Panc1 (cell line): ENCODE results near the gene CACNA1E. TPM values are rescaled to one million over a fixed set of nuclear protein-coding genes. Genes with fewer than 3 reads are reported as not detected.
A peak's percentile ranks its signal among the peaks of the same experiment; 100 is the strongest.

Experiments
- ATAC-seq: fragments of 200-7000 bp; cut with Tn5 transposase; 2 replicates; pipeline ENCODE4 v1.9.1; 2020; ENCODE audit warnings: mild to moderate bottlenecking, moderate library complexity
- BruUV-seq: library from RNA; stranded (reverse); fragments of 400-500 nt; replicated peaks from 2 replicates; lab custom pipeline; 2021; lab: Mats Ljungman, UMichigan
- CTCF ChIA-PET: fragments of 300-600 bp; sonication (Branson Sonifier 250); formaldehyde crosslinking; loops from one replicate; lab custom pipeline; 2022; ENCODE audit warnings: antibody characterized with exemption; lab: Charles Lee
- POLR2A ChIA-PET: fragments of 300-600 bp; sonication (Branson Sonifier 250); formaldehyde crosslinking; loops from one replicate; lab custom pipeline; 2022; ENCODE audit warnings: antibody characterized with exemption; lab: Charles Lee
- DNase-seq: peaks from one replicate; pipeline ENCODE4 v3.0.0-alpha.2; 2010; ENCODE audit warnings: low read depth, low spot score
- H3K27ac ChIP-seq: 2 replicates; pipeline ENCODE4 v1.5.1; 2011; ENCODE audit warnings: mild to moderate bottlenecking, low read length, inconsistent platforms
- H3K27me3 ChIP-seq: fragments of 200-500 bp; sonication (Bioruptor generic); 2 replicates; pipeline ENCODE4 v1.6.0; 2014; ENCODE audit warnings: low read length, inconsistent platforms; ENCODE audit not compliant: control insufficient read depth, insufficient read depth
- H3K36me3 ChIP-seq: fragments of 200-500 bp; sonication (Bioruptor generic); 2 replicates; pipeline ENCODE4 v1.5.1; 2014; ENCODE audit warnings: inconsistent platforms, mild to moderate bottlenecking, low read length, moderate library complexity; ENCODE audit not compliant: control insufficient read depth, insufficient read depth
- H3K4me1 ChIP-seq: 2 replicates; pipeline ENCODE4 v1.5.1; 2011; ENCODE audit warnings: inconsistent platforms, mild to moderate bottlenecking, low read length, moderate library complexity; ENCODE audit not compliant: control insufficient read depth, insufficient read depth
- H3K4me3 ChIP-seq, 2 experiments: 2 replicates each; pipeline ENCODE4 v1.5.1; 2011 to 2012; ENCODE audit warnings: low read depth in 2 of 2, low read length in 2 of 2, mild to moderate bottlenecking in 2 of 2, inconsistent platforms in 1 of 2, moderate library complexity in 1 of 2
- H3K9me3 ChIP-seq: fragments of 200-500 bp; sonication (Bioruptor generic); 2 replicates; pipeline ENCODE4 v1.5.1; 2014; ENCODE audit warnings: low read depth, mild to moderate bottlenecking, inconsistent platforms, low read length, moderate library complexity; ENCODE audit not compliant: control insufficient read depth, insufficient read depth
- POLR2AphosphoS5 ChIP-seq: IDR thresholded peaks from 2 replicates; pipeline ENCODE4 v1.6.1; 2012; ENCODE audit warnings: mild to moderate bottlenecking, low read depth, low read length, moderate library complexity
- SIN3A ChIP-seq: IDR thresholded peaks from 2 replicates; pipeline ENCODE4 v1.6.1; 2012; ENCODE audit warnings: low read depth, mild to moderate bottlenecking, low read length, moderate library complexity, borderline replicate concordance; ENCODE audit not compliant: insufficient read depth
- TCF7L2 ChIP-seq: IDR thresholded peaks from 2 replicates; pipeline ENCODE4 v1.6.1; 2011; ENCODE audit warnings: mild to moderate bottlenecking, low read depth, low read length, inconsistent platforms
- in situ Hi-C: cut with HindIII; loops from 2 replicates; pipeline ENCODE4 v1.10.0; 2016; ENCODE audit warnings: low sequenced_read_pairs, low pct_unique_long_range_greater_than_20kb
- intact Hi-C: fragments of 100-400 bp; cut with micrococcal nuclease; formaldehyde crosslinking; loops from one replicate; pipeline ENCODE4 v1.10.0; 2022; ENCODE audit not compliant: unreplicated experiment
- total RNA-seq: library from RNA; stranded (reverse); gene quantifications from one replicate; pipeline ENCODE4 v1.2.1, GENCODE V29; 2021; ENCODE audit not compliant: unreplicated experiment
- TF ChIP-seq, protein P1 (sequence below): fragments of 450-650 bp; IDR thresholded peaks from 2 replicates; pipeline ENCODE4 v1.5.1; 2017; ENCODE audit warnings: mild to moderate bottlenecking
- TF ChIP-seq, protein P2 (sequence below), 2 experiments: IDR thresholded peaks; 2 replicates each; pipeline ENCODE4 v1.6.1; 2011 to 2012; ENCODE audit warnings: low read depth in 2 of 2, control low read depth in 1 of 2, low read length in 1 of 2, mild to moderate bottlenecking in 1 of 2, moderate library complexity in 1 of 2; ENCODE audit not compliant: insufficient read depth in 1 of 2

Gene CACNA1E
- total RNA-seq, 1 experiment from 2014 or later, result not detected

DNA sequence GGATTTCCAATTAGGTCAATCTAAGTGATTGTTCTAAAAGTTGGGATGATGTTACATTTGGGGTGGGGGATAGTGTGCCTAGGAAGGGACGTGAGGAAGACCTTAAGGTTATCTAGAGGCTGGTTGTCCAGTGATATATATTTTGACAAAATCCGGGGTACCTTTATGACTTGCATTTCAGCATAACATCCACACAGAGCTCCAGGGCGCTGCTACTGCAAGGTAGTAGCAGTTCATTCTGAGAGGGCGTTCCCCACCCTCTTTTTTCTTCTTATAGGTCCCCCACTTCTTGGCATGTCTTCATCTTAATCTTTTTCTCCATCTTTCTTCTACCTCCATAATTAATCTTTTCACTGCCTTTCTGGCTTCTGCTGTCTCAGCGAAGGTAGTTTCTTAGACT, 161.9 kb downstream of the CACNA1E start:
- in situ Hi-C loops (no loop called here), intact Hi-C loops (no loop called here)
- ATAC-seq, result no peak
- no TSS peak for BruUV-seq
- CTCF ChIA-PET, result no interaction called here
- no peak for DNase-seq
- POLR2A ChIA-PET, result no interaction called here
- TF ChIP-seq, protein P1, sequence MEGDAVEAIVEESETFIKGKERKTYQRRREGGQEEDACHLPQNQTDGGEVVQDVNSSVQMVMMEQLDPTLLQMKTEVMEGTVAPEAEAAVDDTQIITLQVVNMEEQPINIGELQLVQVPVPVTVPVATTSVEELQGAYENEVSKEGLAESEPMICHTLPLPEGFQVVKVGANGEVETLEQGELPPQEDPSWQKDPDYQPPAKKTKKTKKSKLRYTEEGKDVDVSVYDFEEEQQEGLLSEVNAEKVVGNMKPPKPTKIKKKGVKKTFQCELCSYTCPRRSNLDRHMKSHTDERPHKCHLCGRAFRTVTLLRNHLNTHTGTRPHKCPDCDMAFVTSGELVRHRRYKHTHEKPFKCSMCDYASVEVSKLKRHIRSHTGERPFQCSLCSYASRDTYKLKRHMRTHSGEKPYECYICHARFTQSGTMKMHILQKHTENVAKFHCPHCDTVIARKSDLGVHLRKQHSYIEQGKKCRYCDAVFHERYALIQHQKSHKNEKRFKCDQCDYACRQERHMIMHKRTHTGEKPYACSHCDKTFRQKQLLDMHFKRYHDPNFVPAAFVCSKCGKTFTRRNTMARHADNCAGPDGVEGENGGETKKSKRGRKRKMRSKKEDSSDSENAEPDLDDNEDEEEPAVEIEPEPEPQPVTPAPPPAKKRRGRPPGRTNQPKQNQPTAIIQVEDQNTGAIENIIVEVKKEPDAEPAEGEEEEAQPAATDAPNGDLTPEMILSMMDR, result 0 out of 2 replicates have a peak, but pooled peaks have one; percentile 12
- no peak for TF ChIP-seq TCF7L2
- Histone ChIP-seq H3K4me3 (no peak overlapping the region), H3K27ac (no peak overlapping the region), H3K27me3 (no peaks in the 10 kb centered on the region; the same call in 1 of the 2 replicates), H3K36me3 (no peaks in the 10 kb centered on the region), H3K9me3 (no peaks in the 10 kb centered on the region), H3K4me1 (no peaks in the 10 kb centered on the region)

DNA sequence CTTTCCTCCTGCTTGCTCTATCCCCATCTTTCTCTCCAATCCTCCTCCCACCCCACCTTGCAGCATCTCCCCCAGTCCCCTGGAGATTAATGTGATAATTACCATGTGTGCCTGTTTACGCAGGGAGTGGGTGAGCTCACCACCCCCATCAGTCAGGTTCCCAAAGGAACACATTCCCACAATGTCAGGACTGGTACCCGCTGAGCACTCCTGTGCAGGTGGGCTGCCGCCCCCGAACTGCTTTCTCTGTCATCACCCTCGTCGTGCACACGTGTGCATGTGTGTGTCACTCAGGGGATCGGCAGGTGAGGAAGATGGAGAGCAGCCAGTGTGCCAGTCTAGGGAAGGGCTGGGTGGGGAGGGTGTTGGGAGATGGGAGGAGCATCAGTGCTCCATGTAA, 163.4 kb downstream of the CACNA1E start:
- DNase-seq (no peak), ATAC-seq (no peak)
- TF ChIP-seq, protein P2, sequence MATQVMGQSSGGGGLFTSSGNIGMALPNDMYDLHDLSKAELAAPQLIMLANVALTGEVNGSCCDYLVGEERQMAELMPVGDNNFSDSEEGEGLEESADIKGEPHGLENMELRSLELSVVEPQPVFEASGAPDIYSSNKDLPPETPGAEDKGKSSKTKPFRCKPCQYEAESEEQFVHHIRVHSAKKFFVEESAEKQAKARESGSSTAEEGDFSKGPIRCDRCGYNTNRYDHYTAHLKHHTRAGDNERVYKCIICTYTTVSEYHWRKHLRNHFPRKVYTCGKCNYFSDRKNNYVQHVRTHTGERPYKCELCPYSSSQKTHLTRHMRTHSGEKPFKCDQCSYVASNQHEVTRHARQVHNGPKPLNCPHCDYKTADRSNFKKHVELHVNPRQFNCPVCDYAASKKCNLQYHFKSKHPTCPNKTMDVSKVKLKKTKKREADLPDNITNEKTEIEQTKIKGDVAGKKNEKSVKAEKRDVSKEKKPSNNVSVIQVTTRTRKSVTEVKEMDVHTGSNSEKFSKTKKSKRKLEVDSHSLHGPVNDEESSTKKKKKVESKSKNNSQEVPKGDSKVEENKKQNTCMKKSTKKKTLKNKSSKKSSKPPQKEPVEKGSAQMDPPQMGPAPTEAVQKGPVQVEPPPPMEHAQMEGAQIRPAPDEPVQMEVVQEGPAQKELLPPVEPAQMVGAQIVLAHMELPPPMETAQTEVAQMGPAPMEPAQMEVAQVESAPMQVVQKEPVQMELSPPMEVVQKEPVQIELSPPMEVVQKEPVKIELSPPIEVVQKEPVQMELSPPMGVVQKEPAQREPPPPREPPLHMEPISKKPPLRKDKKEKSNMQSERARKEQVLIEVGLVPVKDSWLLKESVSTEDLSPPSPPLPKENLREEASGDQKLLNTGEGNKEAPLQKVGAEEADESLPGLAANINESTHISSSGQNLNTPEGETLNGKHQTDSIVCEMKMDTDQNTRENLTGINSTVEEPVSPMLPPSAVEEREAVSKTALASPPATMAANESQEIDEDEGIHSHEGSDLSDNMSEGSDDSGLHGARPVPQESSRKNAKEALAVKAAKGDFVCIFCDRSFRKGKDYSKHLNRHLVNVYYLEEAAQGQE (IDR thresholded peaks at IDR 0.05; ENCODE audit: insufficient read depth in 1 of 2, low read depth in 2 of 2, low read length in 1 of 2), result no peak
- TF ChIP-seq, protein P1, result no peak
- no peak for TF ChIP-seq SIN3A
- TF ChIP-seq POLR2AphosphoS5, result no peak
- no peak for TF ChIP-seq TCF7L2
- in situ Hi-C loops (no loop called here), intact Hi-C loops (no loop called here)
- CTCF ChIA-PET, result no interaction called here
- BruUV-seq, result no TSS peak
- no peaks in the 10 kb centered on the region for H3K36me3 ChIP-seq
- POLR2A ChIA-PET, result no interaction called here
- H3K27ac ChIP-seq, result no peak overlapping the region
- H3K4me1 ChIP-seq, result no peaks in the 10 kb centered on the region
- H3K4me3 ChIP-seq, result no peak overlapping the region
- no peaks in the 10 kb centered on the region for H3K9me3 ChIP-seq
- H3K27me3 ChIP-seq, result no peaks in the 10 kb centered on the region; the same call in 1 of the 2 replicates
